SK-N-SH (cell line): ENCODE data around the gene ZC3H12C. TPM values are rescaled to one million over a fixed set of nuclear protein-coding genes. Genes with fewer than 3 reads are reported as not detected.
A peak's percentile ranks its signal among the peaks of the same experiment; 100 is the strongest.

ENCODE experiments used
- CTCF ChIA-PET: fragments of 300-600, 350-600 bp; formaldehyde crosslinking; extraction: SDS; loops from one replicate; lab custom pipeline; 2021; lab: Yijun Ruan, JAX
- POLR2A ChIA-PET: fragments of 350-600 bp; sonication (Branson Sonifier 250); formaldehyde crosslinking; extraction: SDS; loops from one replicate; lab custom pipeline; 2020; ENCODE audit warnings: antibody characterized with exemption, inconsistent platforms; lab: Yijun Ruan, JAX
- DNase-seq: peaks from one replicate; pipeline ENCODE4 v3.0.0; 2012
- H2AFZ ChIP-seq: fragments of 200-600 bp; sonication (generic); 2 replicates; pipeline ENCODE4 v1.8.1; 2016; ENCODE audit warnings: antibody characterized with exemption, mild to moderate bottlenecking, low read depth
- H3F3A ChIP-seq: fragments of 200-600 bp; sonication (generic); replicated peaks from 2 replicates; pipeline ENCODE3; 2016; ENCODE audit warnings: antibody characterized with exemption, mild to moderate bottlenecking; ENCODE audit not compliant: insufficient read depth
- H3K27ac ChIP-seq, 2 experiments: fragments of 200-500 bp in 1 of 2; fragments of 200-600 bp in 1 of 2; sonication (Bioruptor generic) in 1 of 2; sonication (generic), shearing (Covaris generic) in 1 of 2; 2 replicates each; pipeline versions ENCODE4 v1.5.1 to v1.6.1; 2014 to 2016; ENCODE audit warnings: low read depth in 2 of 2, inconsistent platforms in 1 of 2, low read length in 1 of 2, mild to moderate bottlenecking in 1 of 2, mixed read lengths in 1 of 2
- H3K27me3 ChIP-seq: fragments of 200-600 bp; sonication (generic), shearing (Covaris generic); 2 replicates; pipeline ENCODE4 v1.6.1; 2016; ENCODE audit warnings: mixed run types; ENCODE audit not compliant: insufficient read depth
- H3K36me3 ChIP-seq, 2 experiments: fragments of 200-500 bp in 1 of 2; fragments of 200-600 bp in 1 of 2; sonication (Bioruptor generic) in 1 of 2; sonication (generic) in 1 of 2; replicated peaks in 1 of 2; 2 replicates each; pipeline versions ENCODE3 to v1.5.1; 2014 to 2016; ENCODE audit warnings: low read length in 1 of 2, mild to moderate bottlenecking in 1 of 2; ENCODE audit not compliant: insufficient read depth in 2 of 2, control insufficient read depth in 1 of 2
- H3K4me1 ChIP-seq, 2 experiments: fragments of 200-500 bp in 1 of 2; fragments of 200-600 bp in 1 of 2; sonication (Bioruptor generic) in 1 of 2; sonication (generic), shearing (Covaris generic) in 1 of 2; 2 replicates each; pipeline versions ENCODE4 v1.5.1 to v1.6.1; 2014 to 2016; ENCODE audit warnings: low read depth in 1 of 2, low read length in 1 of 2, mixed run types in 1 of 2; ENCODE audit not compliant: insufficient read depth in 2 of 2, control insufficient read depth in 1 of 2
- H3K4me2 ChIP-seq: fragments of 200-600 bp; sonication (generic), shearing (Covaris generic); 2 replicates; pipeline ENCODE4 v1.6.1; 2017; ENCODE audit warnings: mixed run types
- H3K4me3 ChIP-seq, 2 experiments: fragments of 200-500 bp in 1 of 2; fragments of 200-600 bp in 1 of 2; sonication (Bioruptor generic) in 1 of 2; sonication (generic), shearing (Covaris generic) in 1 of 2; 2 replicates each; pipeline versions ENCODE4 v1.5.1 to v1.8.1; 2014 to 2016; ENCODE audit warnings: low read depth in 2 of 2, inconsistent platforms in 1 of 2, low read length in 1 of 2, mild to moderate bottlenecking in 1 of 2, mixed read lengths in 1 of 2, moderate library complexity in 1 of 2
- H3K79me2 ChIP-seq: fragments of 200-600 bp; sonication (generic); 2 replicates; pipeline ENCODE4 v1.8.1; 2017; ENCODE audit warnings: mild to moderate bottlenecking; ENCODE audit not compliant: insufficient read depth
- H3K9ac ChIP-seq: fragments of 200-600 bp; sonication (generic); 2 replicates; pipeline ENCODE4 v1.6.1; 2017; ENCODE audit warnings: mixed run types
- H3K9me2 ChIP-seq: fragments of 200-600 bp; sonication (generic); 2 replicates; pipeline ENCODE4 v1.6.1; 2017; ENCODE audit warnings: mixed run types
- H3K9me3 ChIP-seq: fragments of 200-600 bp; sonication (generic); 2 replicates; pipeline ENCODE4 v1.6.1; 2017; ENCODE audit warnings: mixed run types, mild to moderate bottlenecking, moderate library complexity
- H4K20me1 ChIP-seq: fragments of 200-600 bp; sonication (generic); 2 replicates; pipeline ENCODE4 v1.6.1; 2017; ENCODE audit warnings: mild to moderate bottlenecking, mixed run types; ENCODE audit not compliant: insufficient read depth
- EP300 ChIP-seq, 2 experiments: IDR thresholded peaks; 2 replicates each; pipeline versions ENCODE4 v1.4.0 to v1.6.1; 2012; ENCODE audit warnings: borderline replicate concordance in 1 of 2, low read depth in 1 of 2, low read length in 1 of 2
- EZH2phosphoT487 ChIP-seq: fragments of 200-600 bp; sonication (generic); IDR thresholded peaks from 2 replicates; pipeline ENCODE4 v1.6.1; 2017; ENCODE audit warnings: low read depth, mixed run types, mild to moderate bottlenecking, antibody characterized with exemption, moderate library complexity, borderline replicate concordance
- FOSL2 ChIP-seq: IDR thresholded peaks from 2 replicates; pipeline ENCODE4 v1.4.0; 2012; ENCODE audit warnings: low read depth, mild to moderate bottlenecking, moderate library complexity, borderline replicate concordance
- GATA2 ChIP-seq: sonication (generic); formaldehyde crosslinking; IDR thresholded peaks from 2 replicates; pipeline ENCODE4 v1.5.0; 2020; ENCODE audit warnings: mild to moderate bottlenecking, missing genetic modification reagents
- IRF3 ChIP-seq: fragments of 150-350 bp; IDR thresholded peaks from 2 replicates; pipeline ENCODE4 v1.6.1; 2016; ENCODE audit warnings: mild to moderate bottlenecking, low read depth, low read length
- JUND ChIP-seq: IDR thresholded peaks from 2 replicates; pipeline ENCODE4 v1.4.0; 2012
- MAX ChIP-seq: IDR thresholded peaks from 2 replicates; pipeline ENCODE4 v1.4.0; 2012; ENCODE audit warnings: low read depth
- MEF2A ChIP-seq: IDR thresholded peaks from 2 replicates; pipeline ENCODE4 v1.4.0; 2012; ENCODE audit warnings: low read depth, borderline replicate concordance
- MXI1 ChIP-seq: IDR thresholded peaks from 2 replicates; pipeline ENCODE4 v1.6.1; 2012; ENCODE audit warnings: mild to moderate bottlenecking, low read depth, low read length, improper control_type of control experiment
- NFIC ChIP-seq: IDR thresholded peaks from 2 replicates; pipeline ENCODE4 v1.4.0; 2012; ENCODE audit warnings: borderline replicate concordance
- RAD21 ChIP-seq: IDR thresholded peaks from 2 replicates; pipeline ENCODE4 v1.6.1; 2012; ENCODE audit warnings: mild to moderate bottlenecking, low read length
- RCOR1 ChIP-seq: fragments of 150-350 bp; IDR thresholded peaks from 2 replicates; pipeline ENCODE4 v1.6.1; 2017; ENCODE audit warnings: antibody characterized with exemption, low read length
- RFX5 ChIP-seq: IDR thresholded peaks from 2 replicates; pipeline ENCODE4 v1.6.1; 2012; ENCODE audit warnings: mild to moderate bottlenecking, improper control_type of control experiment, low read length
- RXRA ChIP-seq: IDR thresholded peaks from 2 replicates; pipeline ENCODE4 v1.4.0; 2012; ENCODE audit warnings: low read depth, mild to moderate bottlenecking, borderline replicate concordance
- SIN3A ChIP-seq: IDR thresholded peaks from 2 replicates; pipeline ENCODE4 v1.6.1; 2012; ENCODE audit warnings: low read depth, mild to moderate bottlenecking, low read length, moderate library complexity, borderline replicate concordance
- SMC3 ChIP-seq: IDR thresholded peaks from 2 replicates; pipeline ENCODE4 v1.6.1; 2012; ENCODE audit warnings: low read depth, low read length, improper control_type of control experiment
- TAF1 ChIP-seq: IDR thresholded peaks from 2 replicates; pipeline ENCODE4 v1.6.1; 2012; ENCODE audit warnings: low read depth, mild to moderate bottlenecking, low read length, moderate library complexity, borderline replicate concordance
- TCF12 ChIP-seq: IDR thresholded peaks from 2 replicates; pipeline ENCODE4 v1.4.0; 2012
- YY1 ChIP-seq: IDR thresholded peaks from 2 replicates; pipeline ENCODE4 v1.4.0; 2012; ENCODE audit warnings: low read depth, mild to moderate bottlenecking
- ZBTB33 ChIP-seq: IDR thresholded peaks from 2 replicates; pipeline ENCODE4 v1.4.0; 2012; ENCODE audit warnings: low read depth, borderline replicate concordance
- WGBS: methylation state at CpG from one replicate; pipeline ENCODE4 v1.1.6; 2017; ENCODE audit warnings: low lambda C conversion rate; 5-methylcytosine and 5-hydroxymethylcytosine counted together
- polyA plus RNA-seq, 3 experiments: library from polyadenylated mRNA; depleted of rRNA; stranded (reverse); fragments of >200 nt; gene quantifications; 2 replicates each; pipeline ENCODE4 v1.2.3, GENCODE V29; 2012
- TF ChIP-seq, protein P1 (sequence below): fragments of 200-600 bp; sonication (generic); IDR thresholded peaks from 2 replicates; pipeline ENCODE4 v1.6.1; 2017; ENCODE audit warnings: antibody characterized with exemption, mild to moderate bottlenecking, moderate library complexity
- TF ChIP-seq, protein P2 (sequence below): IDR thresholded peaks from 2 replicates; pipeline ENCODE4 v1.6.1; 2012; ENCODE audit warnings: mild to moderate bottlenecking, low read depth, low read length, moderate library complexity

Gene ZC3H12C
- polyA plus RNA-seq, 1 of the 3 experiments (the other 2 are of a cell fraction) = 2.8 TPM

DNA sequence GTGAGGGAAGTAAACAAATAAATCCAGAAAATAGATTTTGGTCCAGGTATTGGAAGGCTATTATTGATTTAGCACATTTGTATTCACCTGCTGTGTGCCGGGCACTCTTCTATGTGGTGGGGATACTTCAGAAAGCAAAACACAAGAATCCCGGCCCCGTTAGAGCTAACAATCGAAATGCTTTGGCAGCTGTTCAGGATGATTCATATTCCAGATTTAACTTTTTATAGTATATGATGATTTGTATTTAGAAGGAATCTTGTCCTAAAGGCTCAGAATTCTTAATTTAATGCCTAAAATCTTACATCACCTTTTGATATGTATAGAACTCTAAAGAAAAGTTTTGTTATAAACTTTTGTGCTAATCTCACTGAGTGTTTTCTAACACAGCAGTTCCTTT is 28.0 kb downstream of the ZC3H12C start:
- H3K27ac ChIP-seq = peak overlapping the region in 1 of 2 experiments; percentile 48; a peak in 3 of 4 replicates
- WGBS = 13% methylated on average over 4 of the region's 4 CpGs
- H3K4me3 ChIP-seq = peak overlapping the region in 1 of 2 experiments; percentile 1; a peak in 1 of 4 replicates
- DNase-seq = no peak
- no peak overlapping the region for H2AFZ ChIP-seq
- no peaks in the 10 kb centered on the region for H3K9me2 ChIP-seq
- H3K79me2 ChIP-seq = peaks cover 28% of the 10 kb centered on the region
- ChIA-PET POLR2A (no interaction called here), CTCF (interaction anchor here (0.7 kb wide), 1 partner anchor 10 kb away, joined by 3 read pairs; no protein-coding TSS in a partner anchor)
- no peak overlapping the region; the same call in 1 of the 2 replicates for H3K9ac ChIP-seq
- peak overlapping the region; percentile 57 for H3K4me2 ChIP-seq
- H4K20me1 ChIP-seq = peaks cover 6% of the 10 kb centered on the region; the same call in 1 of the 2 replicates
- H3K9me3 ChIP-seq = no peaks in the 10 kb centered on the region
- H3K4me1 ChIP-seq = peaks cover 2 to 20% of the 10 kb centered on the region in 2 experiments; a peak in 3 of 4 replicates
- H3K27me3 ChIP-seq = no peaks in the 10 kb centered on the region
- H3F3A ChIP-seq = peaks cover 8% of the 10 kb centered on the region
- TF ChIP-seq IRF3 = no peak
- TF ChIP-seq GATA2 (CRISPR knock-in tag) = no peak
- peak; percentile 47; the same call in 1 of the 2 replicates for TF ChIP-seq TCF12
- no peak for TF ChIP-seq EZH2phosphoT487
- peak; percentile 75 for TF ChIP-seq FOSL2
- no peak for TF ChIP-seq MAX
- TF ChIP-seq NFIC = peak; percentile 73
- TF ChIP-seq RAD21 = no peak
- no peak for TF ChIP-seq RFX5
- no peak for TF ChIP-seq SIN3A
- TF ChIP-seq TAF1 = no peak
- no peak for TF ChIP-seq MXI1
- no peak for TF ChIP-seq YY1
- TF ChIP-seq, protein P1, sequence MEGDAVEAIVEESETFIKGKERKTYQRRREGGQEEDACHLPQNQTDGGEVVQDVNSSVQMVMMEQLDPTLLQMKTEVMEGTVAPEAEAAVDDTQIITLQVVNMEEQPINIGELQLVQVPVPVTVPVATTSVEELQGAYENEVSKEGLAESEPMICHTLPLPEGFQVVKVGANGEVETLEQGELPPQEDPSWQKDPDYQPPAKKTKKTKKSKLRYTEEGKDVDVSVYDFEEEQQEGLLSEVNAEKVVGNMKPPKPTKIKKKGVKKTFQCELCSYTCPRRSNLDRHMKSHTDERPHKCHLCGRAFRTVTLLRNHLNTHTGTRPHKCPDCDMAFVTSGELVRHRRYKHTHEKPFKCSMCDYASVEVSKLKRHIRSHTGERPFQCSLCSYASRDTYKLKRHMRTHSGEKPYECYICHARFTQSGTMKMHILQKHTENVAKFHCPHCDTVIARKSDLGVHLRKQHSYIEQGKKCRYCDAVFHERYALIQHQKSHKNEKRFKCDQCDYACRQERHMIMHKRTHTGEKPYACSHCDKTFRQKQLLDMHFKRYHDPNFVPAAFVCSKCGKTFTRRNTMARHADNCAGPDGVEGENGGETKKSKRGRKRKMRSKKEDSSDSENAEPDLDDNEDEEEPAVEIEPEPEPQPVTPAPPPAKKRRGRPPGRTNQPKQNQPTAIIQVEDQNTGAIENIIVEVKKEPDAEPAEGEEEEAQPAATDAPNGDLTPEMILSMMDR = no peak
- no peak for TF ChIP-seq ZBTB33
- no peak for TF ChIP-seq RCOR1
- peak; percentile 44 for TF ChIP-seq JUND
- TF ChIP-seq, protein P2, sequence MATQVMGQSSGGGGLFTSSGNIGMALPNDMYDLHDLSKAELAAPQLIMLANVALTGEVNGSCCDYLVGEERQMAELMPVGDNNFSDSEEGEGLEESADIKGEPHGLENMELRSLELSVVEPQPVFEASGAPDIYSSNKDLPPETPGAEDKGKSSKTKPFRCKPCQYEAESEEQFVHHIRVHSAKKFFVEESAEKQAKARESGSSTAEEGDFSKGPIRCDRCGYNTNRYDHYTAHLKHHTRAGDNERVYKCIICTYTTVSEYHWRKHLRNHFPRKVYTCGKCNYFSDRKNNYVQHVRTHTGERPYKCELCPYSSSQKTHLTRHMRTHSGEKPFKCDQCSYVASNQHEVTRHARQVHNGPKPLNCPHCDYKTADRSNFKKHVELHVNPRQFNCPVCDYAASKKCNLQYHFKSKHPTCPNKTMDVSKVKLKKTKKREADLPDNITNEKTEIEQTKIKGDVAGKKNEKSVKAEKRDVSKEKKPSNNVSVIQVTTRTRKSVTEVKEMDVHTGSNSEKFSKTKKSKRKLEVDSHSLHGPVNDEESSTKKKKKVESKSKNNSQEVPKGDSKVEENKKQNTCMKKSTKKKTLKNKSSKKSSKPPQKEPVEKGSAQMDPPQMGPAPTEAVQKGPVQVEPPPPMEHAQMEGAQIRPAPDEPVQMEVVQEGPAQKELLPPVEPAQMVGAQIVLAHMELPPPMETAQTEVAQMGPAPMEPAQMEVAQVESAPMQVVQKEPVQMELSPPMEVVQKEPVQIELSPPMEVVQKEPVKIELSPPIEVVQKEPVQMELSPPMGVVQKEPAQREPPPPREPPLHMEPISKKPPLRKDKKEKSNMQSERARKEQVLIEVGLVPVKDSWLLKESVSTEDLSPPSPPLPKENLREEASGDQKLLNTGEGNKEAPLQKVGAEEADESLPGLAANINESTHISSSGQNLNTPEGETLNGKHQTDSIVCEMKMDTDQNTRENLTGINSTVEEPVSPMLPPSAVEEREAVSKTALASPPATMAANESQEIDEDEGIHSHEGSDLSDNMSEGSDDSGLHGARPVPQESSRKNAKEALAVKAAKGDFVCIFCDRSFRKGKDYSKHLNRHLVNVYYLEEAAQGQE = no peak
- TF ChIP-seq MEF2A = peak; percentile 94
- TF ChIP-seq EP300 (IDR thresholded peaks at IDR 0.05; ENCODE audit: borderline replicate concordance in 1 of 2, low read depth in 1 of 2, low read length in 1 of 2) = peak in 1 of 2 experiments; percentile 40; a peak in 1 of 4 replicates
- TF ChIP-seq SMC3 = no peak
- TF ChIP-seq RXRA = no peak
- TF ChIP-seq, all 33 proteins: peak for 6
- no peaks in the 10 kb centered on the region for H3K36me3 ChIP-seq
